WERI-Rb-1 (cell line): Measurements from ENCODE around the gene TSPY10.
"Not testable (repeated sequence)": the region's sequence is repeated elsewhere in the genome, so short reads cannot be mapped to it uniquely, and the experiment has no call there.

Experiments
- DNase-seq: peaks from one replicate; pipeline ENCODE4 v3.0.0-alpha.2; 2020
- H3K27ac ChIP-seq: fragments of 250-450 bp; sonication (Bioruptor Pico); 2 replicates; pipeline ENCODE4 v1.5.1; 2020; ENCODE audit warnings: mild to moderate bottlenecking, moderate library complexity
- H3K27me3 ChIP-seq: fragments of 250-450 bp; sonication (Bioruptor Pico); 2 replicates; pipeline ENCODE4 v1.5.1; 2021; ENCODE audit warnings: mild to moderate bottlenecking, low read depth, moderate library complexity; ENCODE audit not compliant: insufficient read depth, severe bottlenecking
- H3K36me3 ChIP-seq: fragments of 250-450 bp; sonication (Bioruptor Pico); 2 replicates; pipeline ENCODE4 v1.5.1; 2020; ENCODE audit warnings: mild to moderate bottlenecking, moderate library complexity
- H3K4me3 ChIP-seq: 2 replicates; pipeline ENCODE4 v1.5.1; 2011; ENCODE audit warnings: low read depth, mild to moderate bottlenecking, control low read depth, low read length
- H3K9me3 ChIP-seq: fragments of 250-450 bp; sonication (Bioruptor Pico); 2 replicates; pipeline ENCODE4 v1.5.1; 2021; ENCODE audit warnings: mild to moderate bottlenecking, moderate library complexity; ENCODE audit not compliant: severe bottlenecking

The TSPY10 gene

GRCh38 chrY:9527580-9527979, at the start of gene TSPY10:
TSS of gene TSPY10 (plus strand) at chrY:9527880. CDS start at chrY:9527926, 46 bp downstream.
- H3K4me3 ChIP-seq, DNase-seq, H3K36me3 ChIP-seq, H3K27me3 ChIP-seq, H3K27ac ChIP-seq, H3K9me3 ChIP-seq: not testable (repeated sequence)

DNA sequence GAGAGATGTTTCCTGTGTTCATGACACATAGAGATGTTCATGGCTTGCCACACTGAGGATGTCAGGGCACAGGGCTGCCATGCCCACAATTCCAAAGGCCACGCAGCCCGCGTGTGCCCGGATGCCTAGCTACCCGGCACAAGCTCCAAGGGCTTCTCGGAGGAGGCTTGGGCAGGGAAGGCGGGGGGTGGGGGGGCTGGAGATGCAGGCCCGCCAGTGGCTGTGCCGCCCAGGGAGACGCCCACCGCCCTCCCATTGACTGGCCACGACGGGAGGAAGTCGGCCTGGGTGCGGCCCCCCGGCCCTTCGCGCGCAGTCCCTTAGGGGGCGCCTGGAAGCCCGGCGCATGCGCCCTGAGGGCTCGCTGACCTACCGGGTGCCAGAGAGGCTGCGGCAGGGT, 40.7 kb upstream of the TSPY10 start, which contains the start of gene TSPY9:
Gene TSPY9, plus strand, starts transcription at position 301 of the 400 bp plus-strand sequence. Its CDS starts 46 bp downstream, at position 347.
- not testable (repeated sequence) for H3K27me3 ChIP-seq, H3K9me3 ChIP-seq, H3K36me3 ChIP-seq, H3K4me3 ChIP-seq, H3K27ac ChIP-seq, DNase-seq

GRCh38 chrY:9504396-9504795, 23.3 kb upstream of the TSPY10 start:
- DNase-seq, H3K36me3 ChIP-seq, H3K27ac ChIP-seq, H3K9me3 ChIP-seq, H3K27me3 ChIP-seq, H3K4me3 ChIP-seq: not testable (repeated sequence)

- not testable (repeated sequence) for H3K27ac ChIP-seq, H3K4me3 ChIP-seq, H3K9me3 ChIP-seq, DNase-seq, H3K36me3 ChIP-seq, H3K27me3 ChIP-seq
Observed at GRCh38 chrY:9516287-9516686, 11.4 kb upstream of the TSPY10 start.
